ENCODE results near the gene CHAD.

CHAD gene

GRCh38 chr17:50468304-50469207 is at the start of gene CHAD:
Gene CHAD, minus strand, starts transcription at chr17:50468880. Its CDS starts 67 bp downstream, at chr17:50468813.
- DNase-seq (ENCODE audit: low spot score) = no peak

DNA sequence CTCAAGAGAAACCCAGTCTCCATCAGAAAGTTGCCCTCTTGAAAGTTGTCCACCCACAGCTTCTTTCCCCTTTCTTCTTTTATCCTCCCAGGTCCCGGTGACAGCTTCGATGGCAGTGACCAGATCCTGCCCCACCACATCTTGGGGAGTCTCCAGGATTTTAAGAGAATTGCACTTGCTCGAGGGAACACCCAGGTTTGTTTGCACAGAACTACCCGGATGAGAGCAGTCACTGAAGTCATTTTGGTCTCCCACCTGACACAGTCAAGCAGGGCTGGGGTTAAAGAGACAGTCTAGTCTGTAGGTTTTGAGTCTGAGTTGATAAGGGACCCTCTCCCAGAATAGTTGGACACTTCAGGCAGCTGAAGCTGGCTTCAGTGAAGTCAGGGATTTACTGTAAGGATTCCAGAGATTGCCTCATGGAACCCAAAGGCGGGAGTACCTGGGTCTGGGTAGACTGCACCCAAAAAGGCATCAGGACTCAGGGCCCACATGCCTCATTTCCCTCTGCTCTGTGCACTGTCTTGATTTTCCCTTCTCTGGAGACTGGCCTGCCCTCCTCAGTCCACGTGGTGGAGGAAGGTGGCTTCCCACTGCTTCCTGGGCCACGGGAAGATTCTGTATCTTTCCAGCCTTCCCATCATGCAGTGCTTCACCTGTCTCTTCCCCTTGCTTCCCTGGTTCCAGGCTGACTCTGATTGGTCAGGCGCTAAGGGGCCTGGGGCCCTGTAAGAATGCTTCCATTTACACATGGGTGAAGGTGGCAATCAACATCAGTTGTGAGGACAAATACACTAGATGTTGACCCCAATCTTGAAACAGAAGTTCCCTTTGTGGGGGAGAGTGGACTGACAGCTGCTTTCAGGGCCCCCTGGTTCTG is 49.1 kb upstream of the CHAD start:
- no peak for DNase-seq (ENCODE audit: low spot score)

DNA sequence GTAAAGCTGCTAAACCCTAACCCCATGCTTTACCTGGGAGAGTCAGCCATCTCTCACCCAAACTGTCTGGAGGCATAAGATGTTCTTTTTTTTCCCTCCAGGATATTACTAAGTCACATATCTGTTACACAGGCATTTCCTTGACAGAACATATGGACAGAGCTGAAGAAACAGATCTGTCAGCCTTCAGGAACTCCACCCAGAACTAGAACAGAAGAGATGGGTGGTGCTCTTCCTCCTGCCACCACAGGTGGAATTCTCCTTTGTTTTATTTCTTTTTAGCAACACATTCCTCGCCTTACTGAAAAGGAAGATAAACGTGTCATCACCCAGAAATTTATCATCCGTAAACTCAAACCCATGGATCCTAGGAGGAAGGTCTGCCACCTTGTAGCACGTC is 48.3 kb upstream of the CHAD start:
- DNase-seq (ENCODE audit: low spot score) = no peak

DNA sequence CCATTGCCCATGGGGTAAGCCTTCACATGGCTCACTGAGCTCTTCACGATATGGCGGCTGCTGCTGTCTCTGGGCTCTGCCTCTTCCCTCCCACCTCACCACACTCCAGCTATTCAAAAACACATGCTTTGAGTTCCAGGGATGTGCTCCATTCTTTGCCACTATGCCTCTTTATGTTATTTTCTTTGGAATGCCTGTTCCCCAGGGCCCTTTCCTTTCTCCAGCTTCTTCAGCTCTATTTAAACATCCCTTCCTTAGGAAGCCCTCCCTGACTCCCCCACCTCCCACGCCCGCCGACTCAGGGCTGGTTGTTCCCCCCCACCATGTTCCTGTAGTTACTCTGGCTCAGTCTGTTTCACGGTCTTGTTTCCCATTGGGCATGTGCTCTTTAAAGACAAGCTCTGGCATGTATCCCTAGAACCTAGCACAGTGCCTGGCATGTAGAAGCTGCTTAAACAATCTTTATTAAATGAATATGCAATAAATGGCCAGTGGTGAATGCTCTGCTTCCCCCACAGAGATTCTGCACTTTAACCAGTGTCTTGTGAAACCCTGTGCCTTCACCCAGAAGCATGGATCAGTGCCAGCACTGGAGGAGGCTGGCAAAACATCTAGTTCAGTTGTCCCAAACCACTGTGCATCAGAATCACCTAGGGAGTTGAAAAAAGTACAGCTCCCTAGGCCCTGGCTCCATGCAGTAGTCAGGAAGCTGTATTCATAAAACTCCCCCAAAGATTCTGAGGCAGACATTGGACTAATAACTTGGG is 46.4 kb upstream of the CHAD start:
- no peak for DNase-seq (ENCODE audit: low spot score)

DNA sequence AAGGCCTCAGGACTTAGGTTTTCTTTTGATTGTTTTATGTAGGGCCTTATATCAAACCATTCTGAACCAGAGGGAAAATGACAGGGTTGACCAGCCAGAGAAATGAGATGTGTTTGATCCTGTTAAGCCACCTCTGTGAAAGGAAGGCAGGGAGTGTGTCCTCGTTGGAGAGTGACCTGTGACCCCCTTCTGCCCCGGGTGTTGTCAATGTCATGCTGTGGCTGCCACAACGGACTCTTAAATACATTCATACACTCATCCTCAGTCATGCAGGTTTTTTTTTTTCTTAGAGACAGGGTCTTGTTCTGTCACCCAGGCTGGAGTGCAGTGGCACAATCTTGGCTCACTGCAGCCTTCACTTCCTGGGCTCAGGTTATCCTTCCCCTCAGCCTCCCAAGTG is 45.7 kb upstream of the CHAD start:
- DNase-seq (ENCODE audit: low spot score) = no peak

DNA sequence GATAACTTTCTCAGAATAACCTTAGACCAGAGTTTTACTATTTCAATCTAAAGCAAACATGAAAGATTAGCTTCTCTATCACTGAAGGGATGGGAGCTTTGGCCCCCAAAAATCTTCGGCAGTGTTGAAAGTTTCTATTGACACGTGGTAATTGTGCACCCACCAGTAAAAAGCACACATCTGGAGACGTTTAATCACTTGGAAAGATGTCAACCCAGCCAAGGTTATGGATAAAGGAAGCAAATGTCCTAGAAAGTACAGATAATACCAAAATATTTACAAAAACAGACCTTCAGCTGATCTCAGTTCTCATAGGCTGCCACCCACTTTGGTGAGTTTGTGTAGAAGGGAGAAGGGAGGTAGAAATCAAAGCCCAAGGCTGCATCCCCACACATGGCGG is 44.8 kb upstream of the CHAD start:
- no peak for DNase-seq (ENCODE audit: low spot score)

GRCh38 chr17:50511058-50511457 is 42.4 kb upstream of the CHAD start:
- DNase-seq (ENCODE audit: low spot score) = no peak

- DNase-seq (ENCODE audit: low spot score) = no peak
Observed at GRCh38 chr17:50508573-50509460, 40.1 kb upstream of the CHAD start.

DNA sequence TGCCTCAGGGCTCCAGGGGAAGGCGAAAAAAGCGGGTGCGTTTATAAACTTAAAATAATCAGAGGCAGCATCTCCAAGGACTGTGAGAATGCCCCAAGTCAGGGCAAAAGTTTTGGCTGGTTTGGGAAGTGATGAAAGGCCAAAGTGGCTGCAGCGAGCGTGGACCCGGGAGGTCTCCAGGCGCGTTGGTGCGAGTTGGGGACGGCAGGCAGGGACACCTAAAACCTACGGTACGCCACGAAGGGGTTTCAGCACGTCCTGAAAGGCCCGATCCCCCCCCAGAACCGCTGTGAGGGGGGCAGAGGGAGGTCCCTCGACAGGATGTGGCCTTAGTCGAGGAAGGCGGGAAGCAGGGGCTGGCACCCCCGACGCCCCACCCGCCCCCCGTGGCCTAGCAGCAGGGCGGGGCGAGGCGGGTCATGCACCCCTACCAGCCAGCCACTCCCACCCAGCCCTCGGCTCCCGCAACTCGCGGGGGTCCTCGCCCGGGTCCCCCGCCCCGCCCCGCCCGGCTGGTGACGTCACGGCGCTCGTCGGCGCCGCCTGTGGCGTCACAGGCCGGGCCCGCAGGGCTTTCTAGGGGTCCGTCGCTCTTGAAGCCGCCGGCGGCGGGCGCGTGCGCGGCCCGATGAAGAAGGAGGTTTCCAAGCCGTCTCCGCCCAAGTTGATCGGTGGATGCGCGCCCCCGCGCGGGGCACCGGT is 39.3 kb upstream of the CHAD start, which contains the start of gene MYCBPAP:
TSS of gene MYCBPAP (plus strand) at position 569 of the 702 bp plus-strand sequence. CDS start 236 bp downstream, outside the sequence.
- DNase-seq (ENCODE audit: low spot score) = peak; percentile 65

GRCh38 chr17:50506298-50506697 is 37.6 kb upstream of the CHAD start:
- DNase-seq (ENCODE audit: low spot score) = no peak

DNA sequence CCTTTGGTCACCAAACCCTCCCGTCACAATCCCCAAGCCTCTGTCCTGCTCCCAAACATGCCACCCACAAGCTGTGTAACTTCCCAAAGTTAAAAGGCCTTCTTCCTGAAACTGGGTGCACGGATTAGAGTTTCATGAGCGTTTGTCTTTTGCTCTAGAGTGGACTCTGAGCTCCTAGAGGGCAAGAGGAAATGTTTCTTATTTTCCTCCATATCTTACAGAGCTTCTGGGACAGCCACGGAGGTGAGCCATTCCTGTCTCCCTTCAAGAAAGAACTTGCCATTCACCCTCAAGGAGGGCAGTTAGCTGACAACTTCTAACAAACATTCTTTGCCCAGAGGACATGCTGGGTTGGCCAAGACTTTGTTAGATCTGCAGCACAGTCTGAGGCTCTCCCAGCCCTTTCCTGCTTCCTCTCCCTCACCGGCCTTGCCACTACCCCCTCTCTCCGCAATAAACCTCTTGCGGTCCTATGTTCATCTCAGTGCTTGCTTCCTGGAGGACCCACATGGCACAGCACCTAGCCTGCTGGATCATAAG is 37.0 kb upstream of the CHAD start:
- no peak for DNase-seq (ENCODE audit: low spot score)

GRCh38 chr17:50502301-50502990 is 33.8 kb upstream of the CHAD start:
- no peak for DNase-seq (ENCODE audit: low spot score)

GRCh38 chr17:50501054-50501453 is 32.4 kb upstream of the CHAD start:
- peak; percentile 34 for DNase-seq (ENCODE audit: low spot score)

DNA sequence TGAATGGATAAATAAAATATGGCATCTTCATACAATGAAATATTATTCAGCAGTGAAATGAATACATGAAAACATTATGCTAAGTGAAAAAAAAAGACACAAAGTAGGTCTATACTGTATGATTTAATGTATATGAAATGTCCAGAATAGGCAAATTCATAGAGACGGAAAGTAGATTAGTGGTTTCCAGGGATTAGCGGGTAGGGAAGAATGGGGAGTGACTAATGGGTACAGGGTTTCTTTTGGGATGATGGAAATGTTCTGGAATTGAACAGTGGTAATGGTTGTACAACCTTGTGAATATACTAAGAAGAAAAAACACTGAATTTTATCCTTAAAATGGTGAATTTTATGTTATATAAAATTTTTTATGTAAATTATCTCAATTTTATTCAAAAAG is 31.0 kb upstream of the CHAD start:
- DNase-seq (ENCODE audit: low spot score) = no peak

- no peak for DNase-seq (ENCODE audit: low spot score)
Observed at GRCh38 chr17:50499270-50499669, 30.6 kb upstream of the CHAD start.

- DNase-seq (ENCODE audit: low spot score) = no peak
Observed at GRCh38 chr17:50498021-50498874, 29.6 kb upstream of the CHAD start.

GRCh38 chr17:50495918-50496317 is 27.2 kb upstream of the CHAD start:
- DNase-seq (ENCODE audit: low spot score) = no peak

DNA sequence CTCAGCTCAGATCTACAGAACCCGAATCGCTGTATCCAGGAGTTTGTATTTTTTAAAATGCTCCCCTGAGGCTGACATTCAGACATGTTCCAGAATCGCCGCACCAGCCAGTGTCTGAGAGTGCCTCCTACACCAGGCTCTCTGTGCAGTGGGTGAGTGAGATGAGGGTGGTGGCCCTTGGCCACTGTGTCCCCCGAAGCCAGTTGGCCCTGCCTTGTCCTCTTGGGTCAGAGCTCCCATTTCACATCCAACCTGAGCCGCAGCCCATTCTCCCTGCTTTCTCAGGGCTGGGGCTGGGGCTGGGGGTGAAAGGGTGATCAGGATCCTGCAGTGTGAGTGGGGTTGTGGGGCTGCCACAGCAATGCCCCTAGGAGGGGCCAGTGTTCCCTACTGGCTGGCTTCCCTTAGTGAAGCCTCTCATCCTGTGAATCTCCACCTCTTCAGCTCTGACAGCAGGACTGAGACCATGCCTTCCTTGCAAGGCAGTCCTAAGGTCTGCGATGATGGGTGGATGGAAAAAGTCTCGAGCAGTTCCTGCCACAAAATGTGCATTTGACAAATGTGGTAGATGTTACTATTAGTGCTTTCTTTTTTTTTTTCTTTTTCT is 26.6 kb upstream of the CHAD start:
- no peak for DNase-seq (ENCODE audit: low spot score)
